ENCODE data around the gene LBHD1.

DNA sequence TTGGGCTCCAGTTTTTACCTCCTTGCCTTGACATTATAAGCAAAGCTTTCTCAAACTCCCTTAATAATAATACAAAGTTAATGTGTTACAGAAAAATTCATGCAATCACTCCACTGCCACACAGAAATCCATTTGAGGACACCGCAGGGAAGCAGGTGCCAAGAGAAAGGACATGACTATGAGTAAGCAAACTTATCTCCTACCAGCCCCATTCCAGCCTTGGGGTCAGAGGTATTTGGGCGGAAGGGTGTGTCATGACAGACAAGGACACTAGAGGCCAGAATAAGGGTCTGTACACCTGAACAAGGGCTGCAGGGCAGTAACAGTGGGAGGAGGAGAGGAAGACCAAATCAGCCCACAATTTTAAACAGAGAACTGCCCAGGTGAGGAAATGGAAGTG, 41.3 kb upstream of the LBHD1 start:
- no peak for TF ChIP-seq ARNT (IDR thresholded peaks at IDR 0.05)
- no peak for TF ChIP-seq ELF4 (IDR thresholded peaks at IDR 0.05)
- TF ChIP-seq CTBP1 (IDR thresholded peaks at IDR 0.05; ENCODE audit: borderline replicate concordance): no peak
- TF ChIP-seq SUZ12 (IDR thresholded peaks at IDR 0.05): no peak
- no peak for TF ChIP-seq TARDBP (IDR thresholded peaks at IDR 0.05)
- no peak for TF ChIP-seq ZNF384 (IDR thresholded peaks at IDR 0.05)

Data from HEK293T (cell line).